ENCODE data around the gene TMCO4. TPM values are rescaled to one million over a fixed set of nuclear protein-coding genes. Genes with fewer than 3 reads are reported as not detected.

The TMCO4 gene
- total and polyA plus RNA-seq, 10 of the 15 experiments (the other 5 are each of a cell fraction or from before 2014, with no cell fraction given): 2.4 to 20.8 (median 13.0) TPM

DNA sequence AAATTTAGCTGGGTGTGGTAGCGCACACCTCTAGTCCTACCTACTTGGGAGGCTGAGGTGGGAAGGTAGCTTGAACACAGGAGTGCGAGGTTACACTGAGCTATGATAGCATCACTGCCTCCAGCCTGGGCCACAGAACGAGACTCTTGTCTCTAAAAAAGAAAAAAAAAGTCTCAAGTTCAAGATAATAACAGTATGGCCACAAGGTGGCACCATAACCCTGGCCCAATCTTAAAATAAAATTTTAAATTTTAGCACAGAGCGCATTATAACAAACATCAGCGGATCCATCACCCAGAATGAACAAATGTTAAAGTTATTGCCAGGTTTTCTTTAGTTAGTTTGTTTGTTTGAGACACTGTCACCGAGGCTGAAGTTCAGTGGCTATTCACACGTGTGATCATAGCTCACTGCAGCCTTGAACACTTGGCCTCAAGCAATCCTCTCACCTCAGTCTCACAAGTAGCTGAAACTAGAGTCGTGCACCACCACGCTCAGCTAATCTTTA lies 137.9 kb downstream of the TMCO4 start (continued):
- TF ChIP-seq, protein P1, sequence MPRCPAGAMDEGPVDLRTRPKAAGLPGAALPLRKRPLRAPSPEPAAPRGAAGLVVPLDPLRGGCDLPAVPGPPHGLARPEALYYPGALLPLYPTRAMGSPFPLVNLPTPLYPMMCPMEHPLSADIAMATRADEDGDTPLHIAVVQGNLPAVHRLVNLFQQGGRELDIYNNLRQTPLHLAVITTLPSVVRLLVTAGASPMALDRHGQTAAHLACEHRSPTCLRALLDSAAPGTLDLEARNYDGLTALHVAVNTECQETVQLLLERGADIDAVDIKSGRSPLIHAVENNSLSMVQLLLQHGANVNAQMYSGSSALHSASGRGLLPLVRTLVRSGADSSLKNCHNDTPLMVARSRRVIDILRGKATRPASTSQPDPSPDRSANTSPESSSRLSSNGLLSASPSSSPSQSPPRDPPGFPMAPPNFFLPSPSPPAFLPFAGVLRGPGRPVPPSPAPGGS (IDR thresholded peaks at IDR 0.05; ENCODE audit: borderline replicate concordance, insufficient read depth, low read depth, low read length, poor library complexity, severe bottlenecking): no peak
- peak; percentile 87 for TF ChIP-seq ZNF384 (IDR thresholded peaks at IDR 0.05; ENCODE audit: borderline replicate concordance, low read depth, low read length)
- no peak for TF ChIP-seq DPF2 (IDR thresholded peaks at IDR 0.05)
- no peak for TF ChIP-seq IKZF1 (conservative IDR thresholded peaks at IDR 0.05)
- TF ChIP-seq SMARCA5 (IDR thresholded peaks at IDR 0.05): 0 out of 2 replicates have a peak, but pooled peaks have one; percentile 26
- no peak for TF ChIP-seq RUNX3 (IDR thresholded peaks at IDR 0.05; ENCODE audit: low read length)
- TF ChIP-seq TCF12 (IDR thresholded peaks at IDR 0.05; ENCODE audit: low read depth, low read length): no peak
- TF ChIP-seq, protein P2, sequence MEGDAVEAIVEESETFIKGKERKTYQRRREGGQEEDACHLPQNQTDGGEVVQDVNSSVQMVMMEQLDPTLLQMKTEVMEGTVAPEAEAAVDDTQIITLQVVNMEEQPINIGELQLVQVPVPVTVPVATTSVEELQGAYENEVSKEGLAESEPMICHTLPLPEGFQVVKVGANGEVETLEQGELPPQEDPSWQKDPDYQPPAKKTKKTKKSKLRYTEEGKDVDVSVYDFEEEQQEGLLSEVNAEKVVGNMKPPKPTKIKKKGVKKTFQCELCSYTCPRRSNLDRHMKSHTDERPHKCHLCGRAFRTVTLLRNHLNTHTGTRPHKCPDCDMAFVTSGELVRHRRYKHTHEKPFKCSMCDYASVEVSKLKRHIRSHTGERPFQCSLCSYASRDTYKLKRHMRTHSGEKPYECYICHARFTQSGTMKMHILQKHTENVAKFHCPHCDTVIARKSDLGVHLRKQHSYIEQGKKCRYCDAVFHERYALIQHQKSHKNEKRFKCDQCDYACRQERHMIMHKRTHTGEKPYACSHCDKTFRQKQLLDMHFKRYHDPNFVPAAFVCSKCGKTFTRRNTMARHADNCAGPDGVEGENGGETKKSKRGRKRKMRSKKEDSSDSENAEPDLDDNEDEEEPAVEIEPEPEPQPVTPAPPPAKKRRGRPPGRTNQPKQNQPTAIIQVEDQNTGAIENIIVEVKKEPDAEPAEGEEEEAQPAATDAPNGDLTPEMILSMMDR (IDR thresholded peaks at IDR 0.05 in 2 of 3, conservative IDR thresholded peaks at IDR 0.05 in 1 of 3; ENCODE audit: control insufficient read depth in 2 of 3, extremely low read depth in 1 of 3, insufficient read depth in 1 of 3, low read depth in 3 of 3, low read length in 3 of 3): peak; percentile 43 to 69 (median 63)
- no peak for TF ChIP-seq POLR2AphosphoS2 (IDR thresholded peaks at IDR 0.05; ENCODE audit: low read depth, low read length)
- TF ChIP-seq RAD21 (IDR thresholded peaks at IDR 0.05; ENCODE audit: insufficient read depth, low read depth, low read length): peak; percentile 78
